Muscle layer of colon (tissue), 2 donors: ENCODE measurements around the gene KMT2C.
A peak's percentile ranks its signal among the peaks of the same experiment; 100 is the strongest.
"Not testable (repeated sequence)": the region's sequence is repeated elsewhere in the genome, so short reads cannot be mapped to it uniquely, and the experiment has no call there.

Source experiments
- H3K27ac ChIP-seq: one replicate; pipeline ENCODE4 v1.7.0; 2013; ENCODE audit warnings: low read depth, mild to moderate bottlenecking, low read length, moderate library complexity
- H3K27me3 ChIP-seq, 2 donors: one replicate each; pipeline ENCODE4 v1.7.0; 2013; ENCODE audit warnings: low read length in 2 of 2, mild to moderate bottlenecking in 2 of 2; ENCODE audit not compliant: insufficient read depth in 2 of 2, control insufficient read depth in 1 of 2
- H3K36me3 ChIP-seq: one replicate; pipeline ENCODE4 v1.7.0; 2013; ENCODE audit warnings: mild to moderate bottlenecking, low read length; ENCODE audit not compliant: insufficient read depth
- H3K4me1 ChIP-seq: one replicate; pipeline ENCODE4 v1.7.0; 2013; ENCODE audit warnings: mild to moderate bottlenecking, low read length; ENCODE audit not compliant: insufficient read depth
- H3K4me3 ChIP-seq, 2 donors: one replicate each; pipeline ENCODE4 v1.7.0; 2013; ENCODE audit warnings: low read length in 2 of 2, low read depth in 1 of 2, mild to moderate bottlenecking in 1 of 2, moderate library complexity in 1 of 2
- H3K9ac ChIP-seq: one replicate; pipeline ENCODE4 v1.7.0; 2013; ENCODE audit warnings: low read length
- H3K9me3 ChIP-seq: one replicate; pipeline ENCODE4 v1.7.0; 2013; ENCODE audit warnings: mild to moderate bottlenecking, low read length
- donor health status: abdominal sarcoma.
- donor health status: Adenocarcinoma of cecum.

Gene KMT2C

DNA sequence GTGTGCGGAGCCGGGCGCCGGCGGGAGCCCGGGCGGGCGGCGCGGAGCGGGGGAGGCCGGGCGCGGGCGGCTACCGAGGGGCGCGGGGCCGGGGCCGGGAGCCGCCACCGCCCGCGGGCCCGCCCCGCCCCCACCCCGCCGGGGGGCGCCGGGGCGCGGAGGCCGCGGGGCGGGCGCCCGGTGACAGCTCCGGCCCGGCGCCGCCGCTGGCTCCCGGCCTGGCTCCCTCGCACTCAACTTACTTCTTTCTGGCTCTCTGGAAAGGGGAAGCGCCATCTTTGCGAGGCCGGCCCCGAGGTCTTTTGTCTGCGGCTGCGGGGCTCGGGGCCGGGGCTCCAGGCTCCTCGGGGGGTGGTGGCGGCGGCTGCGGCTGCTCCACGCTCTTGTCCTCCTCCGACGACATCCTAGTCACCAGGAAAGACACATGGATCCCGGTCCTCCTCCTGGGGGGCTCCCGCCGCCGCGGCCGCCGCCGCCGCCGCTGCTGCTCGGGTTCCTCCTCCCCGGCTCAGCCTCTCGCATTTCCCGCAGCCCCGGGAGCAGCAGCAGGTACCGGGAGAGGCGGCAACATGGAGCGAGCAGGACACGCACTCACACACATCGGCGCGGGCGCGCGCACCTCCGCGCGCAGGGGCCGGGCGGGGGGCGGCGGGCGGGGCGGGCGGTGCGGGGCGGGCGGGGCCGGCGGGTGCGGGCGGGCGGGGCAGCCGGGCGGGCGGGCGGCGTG is at the start of gene KMT2C:
TSS of gene KMT2C (minus strand) at position 620 of the 727 bp plus-strand sequence. CDS start at position 403, 217 bp downstream.
- no peaks in the 10 kb centered on the region for H3K27me3 ChIP-seq
- peak within 1 kb of the TSS; percentile 71 for H3K9ac ChIP-seq
- H3K36me3 ChIP-seq = no peaks in the 10 kb centered on the region
- H3K9me3 ChIP-seq = no peaks in the 10 kb centered on the region
- peak within 1 kb of the TSS; percentile 92 for H3K27ac ChIP-seq
- H3K4me1 ChIP-seq = peaks cover 11% of the 10 kb centered on the region
- H3K4me3 ChIP-seq = peak within 1 kb of the TSS; percentile 73 to 74

GRCh38 chr7:152481082-152481481 is 45.3 kb upstream of the KMT2C start:
- Histone ChIP-seq H3K9ac (no peak overlapping the region), H3K4me3 (no peak overlapping the region), H3K27ac (no peak overlapping the region), H3K27me3 (no peaks in the 10 kb centered on the region), H3K36me3 (no peaks in the 10 kb centered on the region), H3K9me3 (no peaks in the 10 kb centered on the region), H3K4me1 (no peaks in the 10 kb centered on the region)

DNA sequence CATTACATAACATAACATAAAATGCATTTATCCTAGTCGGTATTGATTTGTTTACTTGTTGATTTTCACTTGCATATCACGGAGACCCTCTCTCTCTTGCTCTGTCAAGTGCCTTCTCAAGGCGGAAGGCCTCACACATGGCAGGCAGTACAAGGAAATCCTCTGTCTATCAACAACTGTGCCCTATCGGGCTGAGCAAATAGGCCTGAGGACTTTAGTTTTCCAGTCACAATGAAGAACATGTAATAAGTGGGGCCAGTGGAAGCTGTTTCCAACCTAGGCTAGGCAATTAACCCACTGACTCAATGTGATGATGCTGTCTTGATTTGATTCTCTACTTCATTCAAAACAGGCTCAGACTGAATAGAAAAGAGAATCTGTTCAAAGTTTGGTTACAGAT is 44.9 kb upstream of the KMT2C start:
- H3K9ac ChIP-seq = no peak overlapping the region
- H3K4me1 ChIP-seq = no peaks in the 10 kb centered on the region
- H3K9me3 ChIP-seq = no peaks in the 10 kb centered on the region
- no peak overlapping the region for H3K27ac ChIP-seq
- H3K4me3 ChIP-seq = no peak overlapping the region
- H3K27me3 ChIP-seq = no peaks in the 10 kb centered on the region
- no peaks in the 10 kb centered on the region for H3K36me3 ChIP-seq

GRCh38 chr7:152479595-152479994 is 43.8 kb upstream of the KMT2C start:
- no peaks in the 10 kb centered on the region for H3K9me3 ChIP-seq
- no peak overlapping the region for H3K4me3 ChIP-seq
- H3K27me3 ChIP-seq = no peaks in the 10 kb centered on the region
- H3K4me1 ChIP-seq = no peaks in the 10 kb centered on the region
- no peaks in the 10 kb centered on the region for H3K36me3 ChIP-seq
- no peak overlapping the region for H3K27ac ChIP-seq
- H3K9ac ChIP-seq = no peak overlapping the region

GRCh38 chr7:152478140-152478539 is 42.3 kb upstream of the KMT2C start:
- H3K9ac ChIP-seq = no peak overlapping the region
- H3K36me3 ChIP-seq = no peaks in the 10 kb centered on the region
- H3K4me1 ChIP-seq = no peaks in the 10 kb centered on the region
- no peak overlapping the region for H3K27ac ChIP-seq
- no peaks in the 10 kb centered on the region for H3K27me3 ChIP-seq
- H3K9me3 ChIP-seq = no peaks in the 10 kb centered on the region
- H3K4me3 ChIP-seq = no peak overlapping the region

DNA sequence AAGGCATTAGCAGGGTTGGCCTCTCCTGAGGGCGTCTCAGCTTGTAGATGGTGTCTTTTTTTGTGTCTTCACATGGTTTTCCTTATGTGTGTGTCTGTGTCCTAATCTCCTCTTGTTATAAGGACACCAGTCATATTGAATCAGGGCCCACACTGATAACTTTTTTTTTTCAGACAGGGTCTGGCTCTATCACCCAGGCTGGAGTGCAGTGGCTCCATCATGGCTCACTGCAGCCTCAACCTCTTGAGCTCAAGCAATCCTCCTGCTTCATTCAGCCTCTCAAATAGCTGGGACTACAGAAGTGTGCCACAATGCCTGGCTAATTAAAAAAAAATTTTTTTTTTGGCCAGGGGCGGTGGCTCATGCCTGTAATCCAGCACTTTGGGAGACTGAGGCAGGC is 41.3 kb upstream of the KMT2C start:
- Histone ChIP-seq H3K36me3 (no peaks in the 10 kb centered on the region), H3K4me3 (no peak overlapping the region), H3K27ac (no peak overlapping the region), H3K4me1 (no peaks in the 10 kb centered on the region), H3K27me3 (no peaks in the 10 kb centered on the region), H3K9ac (no peak overlapping the region), H3K9me3 (no peaks in the 10 kb centered on the region)

DNA sequence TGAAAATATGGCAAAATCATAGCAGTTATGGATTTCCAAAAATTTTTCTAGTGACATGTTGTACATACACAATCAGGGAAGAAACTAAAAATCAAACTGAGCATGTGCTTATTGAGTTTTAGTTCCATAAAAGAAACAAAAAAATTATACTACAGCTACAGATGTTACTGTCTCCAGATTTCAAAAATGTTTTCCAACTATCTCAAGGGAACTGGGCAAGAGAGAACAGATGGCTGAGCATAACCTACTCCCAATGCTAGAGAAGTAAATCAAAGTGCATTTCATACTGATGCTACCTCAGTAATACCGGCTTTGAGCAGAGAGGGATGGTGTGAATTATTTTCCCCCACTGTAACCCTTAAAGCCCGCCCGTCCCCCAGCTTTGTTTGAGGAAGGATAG is 40.7 kb upstream of the KMT2C start:
- Histone ChIP-seq H3K9me3 (no peaks in the 10 kb centered on the region), H3K4me3 (no peak overlapping the region), H3K4me1 (no peaks in the 10 kb centered on the region), H3K27me3 (no peaks in the 10 kb centered on the region), H3K9ac (no peak overlapping the region), H3K27ac (no peak overlapping the region), H3K36me3 (no peaks in the 10 kb centered on the region)

DNA sequence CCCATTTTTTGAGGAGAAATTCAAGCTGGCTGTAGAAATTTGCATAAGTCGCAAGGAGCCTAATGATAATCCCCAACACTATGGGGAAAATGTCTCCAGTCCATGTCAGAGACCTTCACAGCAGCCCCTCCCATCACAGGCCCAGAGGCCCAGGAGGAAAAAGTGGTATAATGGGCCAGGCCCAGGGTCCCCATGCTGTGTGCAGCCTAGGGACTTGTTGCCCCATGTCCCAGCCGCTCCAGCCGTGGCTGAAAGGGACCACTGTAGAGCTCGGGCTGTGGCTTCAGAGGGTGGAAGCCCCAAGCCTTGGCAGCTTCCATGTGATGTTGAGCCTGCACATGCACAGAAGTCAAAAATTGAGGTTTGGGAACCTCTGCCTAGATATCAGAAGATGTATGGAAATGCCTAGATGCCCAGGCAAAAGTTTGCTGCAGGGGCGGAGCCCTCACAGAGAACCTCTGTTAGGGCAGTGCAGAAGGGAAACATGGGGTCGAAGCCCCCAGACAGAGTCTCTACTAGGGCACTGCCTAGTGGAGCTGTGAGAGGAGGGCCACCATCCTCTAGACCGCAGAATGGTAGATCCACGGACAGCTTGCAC is 35.3 kb upstream of the KMT2C start:
- not testable (repeated sequence) for H3K27ac ChIP-seq, H3K4me3 ChIP-seq, H3K9ac ChIP-seq, H3K4me1 ChIP-seq, H3K27me3 ChIP-seq, H3K36me3 ChIP-seq, H3K9me3 ChIP-seq

DNA sequence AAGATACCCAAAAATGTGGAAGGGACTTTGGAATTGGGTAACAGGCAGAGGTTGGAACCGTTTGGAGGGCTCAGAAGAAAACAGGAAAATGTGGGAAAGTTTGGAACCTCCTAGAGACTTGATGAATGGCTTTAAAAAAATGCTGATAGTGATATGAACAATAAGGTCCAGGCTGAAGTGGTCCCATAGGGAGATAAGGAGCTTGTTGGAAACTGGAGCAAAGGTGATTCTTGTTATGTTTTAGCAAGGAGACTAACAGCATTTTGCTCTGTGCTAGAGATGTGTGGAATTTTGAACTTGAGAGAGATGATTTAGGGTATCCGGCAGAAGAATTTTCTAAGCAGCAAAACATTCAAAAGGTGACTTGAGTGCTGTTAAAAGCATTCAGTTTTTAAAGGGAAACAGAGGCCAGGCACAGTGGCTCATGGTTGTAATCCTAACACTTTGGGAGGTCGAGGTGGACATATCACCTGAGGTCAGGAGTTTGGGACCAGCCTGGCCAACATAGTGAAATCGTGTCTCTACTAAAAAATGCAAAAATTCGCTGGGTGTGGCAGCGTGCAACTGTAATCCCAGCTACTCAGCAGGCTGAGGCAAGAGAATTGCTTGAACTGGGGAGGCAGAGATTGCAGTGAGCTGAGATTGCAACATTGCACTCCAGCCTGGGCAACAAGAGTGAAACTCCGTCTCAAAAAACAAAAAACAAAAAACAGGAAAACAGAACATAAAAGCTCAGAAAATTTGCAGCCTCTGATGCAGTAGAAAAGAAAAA is 34.6 kb upstream of the KMT2C start:
- H3K4me1 ChIP-seq, H3K36me3 ChIP-seq: not testable (repeated sequence)

GRCh38 chr7:152469576-152469975 is 33.8 kb upstream of the KMT2C start:
- not testable (repeated sequence) for H3K27ac ChIP-seq, H3K9me3 ChIP-seq, H3K4me1 ChIP-seq, H3K36me3 ChIP-seq, H3K27me3 ChIP-seq, H3K4me3 ChIP-seq, H3K9ac ChIP-seq

More for the DNA sequence above, 34.6 kb upstream of the KMT2C start:
- H3K9ac ChIP-seq, H3K9me3 ChIP-seq, H3K4me3 ChIP-seq, H3K27me3 ChIP-seq, H3K27ac ChIP-seq: not testable (repeated sequence)

DNA sequence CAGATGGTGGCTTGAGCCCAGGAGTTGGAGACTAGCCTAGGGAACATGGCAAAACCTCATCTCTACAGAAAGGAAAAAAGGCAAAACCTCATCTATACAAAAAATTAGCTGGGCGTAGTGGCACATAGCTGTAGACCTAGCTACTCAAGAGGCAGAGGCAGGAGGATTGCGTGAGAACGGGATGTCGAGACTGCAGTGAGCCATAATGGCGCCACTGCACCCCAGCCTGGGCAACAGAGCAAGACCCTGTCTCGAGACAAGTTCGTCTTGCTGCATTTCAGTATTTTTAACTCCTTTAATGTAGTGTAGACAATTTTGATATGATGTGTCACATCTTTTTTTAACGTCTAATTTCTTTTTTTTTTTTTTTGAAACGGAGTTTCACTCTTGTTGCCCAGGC is 31.4 kb upstream of the KMT2C start:
- Histone ChIP-seq H3K27me3 (no peaks in the 10 kb centered on the region), H3K27ac (no peak overlapping the region), H3K9ac (no peak overlapping the region), H3K4me1 (peaks cover 13% of the 10 kb centered on the region), H3K9me3 (no peaks in the 10 kb centered on the region), H3K4me3 (no peak overlapping the region), H3K36me3 (no peaks in the 10 kb centered on the region)
